Non-pigmented ciliary epithelial cell (primary cell): ENCODE data around the gene CAMK1D.
"Not testable (repeated sequence)": the region's sequence is repeated elsewhere in the genome, so short reads cannot be mapped to it uniquely, and the experiment has no call there.

Experiments used
- DNase-seq: peaks from one replicate; pipeline ENCODE4 v3.0.0-alpha.2; 2010; ENCODE audit warnings: low read depth

CAMK1D gene

GRCh38 chr10:12348870-12349628 is at the start of gene CAMK1D:
Gene CAMK1D (plus strand): TSS chr10:12349547.
- DNase-seq, result no peak

GRCh38 chr10:12301036-12301435 is 48.3 kb upstream of the CAMK1D start:
- DNase-seq, result not testable (repeated sequence)

- DNase-seq, result no peak
Observed at GRCh38 chr10:12308057-12308456, 41.3 kb upstream of the CAMK1D start.

- DNase-seq, result no peak
Observed at GRCh38 chr10:12308736-12309375, 40.5 kb upstream of the CAMK1D start.

- not testable (repeated sequence) for DNase-seq
Observed at GRCh38 chr10:12309783-12310182, 39.6 kb upstream of the CAMK1D start.

GRCh38 chr10:12314836-12315235 is 34.5 kb upstream of the CAMK1D start:
- no peak for DNase-seq

GRCh38 chr10:12319076-12319475 is 30.3 kb upstream of the CAMK1D start:
- no peak for DNase-seq

GRCh38 chr10:12320892-12321291 is 28.5 kb upstream of the CAMK1D start:
- no peak for DNase-seq

GRCh38 chr10:12321641-12322040 is 27.7 kb upstream of the CAMK1D start:
- DNase-seq, result no peak

- DNase-seq, result no peak
Observed at GRCh38 chr10:12322583-12323131, 26.7 kb upstream of the CAMK1D start.

GRCh38 chr10:12324530-12324929 is 24.8 kb upstream of the CAMK1D start:
- DNase-seq, result no peak

- DNase-seq, result no peak
Observed at GRCh38 chr10:12327074-12327473, 22.3 kb upstream of the CAMK1D start.

- DNase-seq, result no peak
Observed at GRCh38 chr10:12327476-12327875, 21.9 kb upstream of the CAMK1D start.

- not testable (repeated sequence) for DNase-seq
Observed at GRCh38 chr10:12328312-12328711, 21.0 kb upstream of the CAMK1D start.

GRCh38 chr10:12332572-12333379 is 16.6 kb upstream of the CAMK1D start:
- no peak for DNase-seq

GRCh38 chr10:12333380-12334185 is 15.8 kb upstream of the CAMK1D start:
- peak; percentile 93 for DNase-seq

- no peak for DNase-seq
Observed at GRCh38 chr10:12334186-12334530, 15.2 kb upstream of the CAMK1D start.

GRCh38 chr10:12335169-12335568 is 14.2 kb upstream of the CAMK1D start:
- DNase-seq, result not testable (repeated sequence)

GRCh38 chr10:12337453-12338372 is 11.6 kb upstream of the CAMK1D start:
- DNase-seq, result no peak

- no peak for DNase-seq
Observed at GRCh38 chr10:12338981-12339380, 10.4 kb upstream of the CAMK1D start.

- DNase-seq, result no peak
Observed at GRCh38 chr10:12340371-12340770, 9.0 kb upstream of the CAMK1D start.
